SK-N-MC (cell line): ENCODE data around the gene VWA7.

Source experiments
- EZH2 ChIP-seq: fragments of 200-600 bp; sonication (generic); IDR thresholded peaks from one replicate; pipeline ENCODE4 v1.6.1; 2017; ENCODE audit warnings: antibody characterized with exemption
- POLR2AphosphoS5 ChIP-seq: IDR thresholded peaks from 2 replicates; pipeline ENCODE4 v1.6.1; 2012; ENCODE audit warnings: mild to moderate bottlenecking, low read depth, low read length, borderline replicate concordance

GRCh38 chr6:31770860-31771259 is 6.3 kb downstream of the VWA7 start:
- TF ChIP-seq EZH2 = no peak
- no peak for TF ChIP-seq POLR2AphosphoS5
